Stimulated activated CD4-positive, alpha-beta T cell treated with anti-CD3 and anti-CD28 coated beads, TNF-alpha, amount 100 ng/mL, for 4 hours (primary cell): Measurements from ENCODE around the gene PRKCD.

Experiments
- DNase-seq, 3 experiments: peaks; one replicate each; pipeline ENCODE4 v3.0.0-alpha.2; 2020; ENCODE audit warnings: low read depth in 3 of 3

The PRKCD gene

GRCh38 chr3:53160660-53161449 is at the start of gene PRKCD:
Gene PRKCD (plus strand): TSS chr3:53161209. CDS start chr3:53178423, 17,214 bp downstream.
- DNase-seq: peak; percentile 64 to 70 (median 68)

DNA sequence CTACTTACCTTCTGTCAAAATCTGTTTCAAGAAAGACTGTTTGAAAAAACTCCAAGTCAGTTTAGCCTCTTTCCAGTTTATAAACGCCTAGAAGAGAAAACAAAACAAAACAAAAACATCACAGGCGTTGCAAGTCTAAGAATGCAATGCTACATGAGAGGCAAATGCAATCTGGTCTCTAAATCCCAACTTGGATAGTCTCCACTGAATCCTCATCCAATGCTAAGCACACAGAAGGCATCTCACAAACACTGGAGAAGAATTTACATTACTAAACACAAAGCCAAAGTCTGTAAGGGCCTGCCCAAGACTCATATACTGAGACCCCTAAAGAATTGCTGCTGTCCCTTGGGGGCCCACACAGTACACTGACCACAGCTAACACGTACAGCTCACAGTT is 49.2 kb upstream of the PRKCD start:
- no peak for DNase-seq

DNA sequence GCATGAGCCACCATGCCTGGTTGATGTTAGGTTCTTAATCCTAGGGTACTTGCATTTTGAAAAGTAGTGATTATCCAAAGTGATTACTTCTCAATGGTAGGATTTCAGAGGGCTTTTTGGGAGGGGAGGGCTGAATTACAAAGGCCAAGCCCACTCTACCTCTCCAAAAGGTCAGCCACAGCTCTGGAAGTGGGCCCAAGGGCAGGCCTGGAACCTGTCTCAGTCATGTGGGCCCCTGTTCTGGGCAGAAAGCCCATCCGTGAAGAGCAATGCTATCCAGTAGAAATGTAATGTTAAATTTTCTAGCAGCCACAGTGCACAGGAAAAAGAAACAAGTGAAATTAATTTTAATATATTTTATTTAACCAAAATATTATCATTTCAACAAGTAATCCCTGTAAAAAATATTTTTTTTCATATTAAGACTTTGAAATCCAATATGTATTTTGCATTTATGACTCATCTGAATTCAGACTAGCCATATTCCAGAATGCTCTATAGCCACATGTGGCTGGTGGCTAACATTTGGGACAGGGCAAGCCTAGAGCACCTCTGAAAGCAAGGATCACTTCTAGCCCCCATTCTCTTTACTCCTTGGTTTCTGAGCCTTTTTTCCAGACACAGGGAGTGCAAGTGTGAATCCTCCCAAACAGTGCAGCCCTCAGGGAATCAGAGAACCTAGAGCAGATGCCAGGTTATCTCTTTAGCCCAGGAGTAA is 47.6 kb upstream of the PRKCD start:
- no peak for DNase-seq

DNA sequence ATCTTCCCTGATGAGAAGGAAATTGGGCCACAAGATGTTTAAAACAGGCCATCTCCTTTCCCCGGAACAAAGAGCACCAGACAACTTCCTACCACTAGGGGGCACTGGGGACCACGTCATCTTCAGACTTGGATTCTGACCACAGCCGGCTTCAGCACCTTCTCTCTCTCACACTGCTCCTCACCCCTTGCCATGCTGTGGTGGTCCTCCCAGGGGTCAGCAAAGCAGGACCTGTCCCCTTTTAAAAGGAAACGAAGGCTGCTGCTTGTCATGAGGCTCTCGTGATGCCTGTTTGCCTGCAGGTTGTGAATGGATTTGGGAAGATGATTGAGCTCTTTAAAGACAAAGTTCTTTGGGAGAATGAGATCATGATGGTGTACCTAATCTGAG is 47.0 kb upstream of the PRKCD start:
- peak; percentile 49 to 76 (median 60) for DNase-seq

DNA sequence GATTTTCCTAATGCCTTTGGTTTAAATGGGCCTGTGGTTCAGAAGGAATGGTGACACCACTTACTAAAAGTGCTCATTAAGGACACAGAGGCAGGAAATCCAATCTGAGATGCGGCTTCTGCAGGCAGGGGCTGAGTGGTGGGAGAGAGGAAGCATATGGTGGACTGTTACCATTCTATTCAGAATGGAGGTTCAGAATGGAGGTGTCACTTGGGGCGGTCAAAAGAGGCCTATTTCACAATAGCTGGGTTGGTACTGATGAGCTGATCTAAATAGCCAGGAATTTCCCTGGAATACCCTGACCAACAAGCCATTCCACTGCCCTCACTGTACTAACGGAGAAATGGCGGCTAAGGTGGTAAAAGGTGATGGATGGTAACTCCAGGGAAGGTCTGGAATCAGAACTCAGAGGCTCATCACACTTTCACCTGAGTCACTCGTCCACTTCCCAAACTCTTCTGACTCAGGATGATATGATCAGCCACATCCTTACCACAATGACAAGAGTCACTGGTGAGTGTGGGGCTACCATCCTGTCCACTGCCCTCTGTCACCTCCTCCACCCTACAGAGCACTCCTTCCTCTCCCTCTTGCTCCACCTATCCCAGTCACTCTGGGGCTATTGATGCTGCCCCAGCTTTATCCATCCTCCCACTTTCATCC is 46.5 kb upstream of the PRKCD start:
- DNase-seq: no peak

- no peak for DNase-seq
Observed at GRCh38 chr3:53116956-53117355, 44.1 kb upstream of the PRKCD start.

GRCh38 chr3:53120336-53120735 is 40.7 kb upstream of the PRKCD start:
- no peak for DNase-seq

DNA sequence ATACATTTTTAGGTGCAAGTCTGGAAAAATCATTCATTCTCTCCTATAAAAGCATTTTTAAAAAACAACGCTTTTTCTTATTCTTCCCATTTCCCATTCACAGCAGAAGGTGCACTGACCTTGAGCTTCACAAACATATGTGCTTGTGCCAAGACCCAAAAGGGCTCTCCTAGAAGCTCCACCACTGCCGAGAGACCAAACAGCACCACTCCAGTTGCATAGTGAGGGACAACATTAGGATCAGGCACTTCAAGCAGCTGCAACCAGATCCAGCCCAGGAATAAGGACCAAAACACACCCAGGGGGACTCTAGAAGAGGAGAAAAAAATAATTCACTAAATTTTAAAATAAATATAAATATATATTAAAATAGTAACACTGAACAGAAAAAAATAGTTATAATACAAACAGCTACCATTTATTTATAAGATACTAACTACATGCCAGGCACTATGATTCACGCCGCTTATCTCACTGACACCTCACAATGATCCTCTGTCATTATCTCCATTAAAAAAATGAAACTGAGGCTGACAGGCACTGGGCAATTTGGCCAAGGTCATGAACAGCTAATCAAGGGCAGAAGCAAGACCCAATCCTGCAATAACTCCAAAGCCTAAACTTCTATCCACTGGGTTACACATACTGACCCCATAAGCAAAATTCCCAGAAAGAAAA is 38.6 kb upstream of the PRKCD start:
- no peak for DNase-seq

- no peak for DNase-seq
Observed at GRCh38 chr3:53122933-53123305, 38.1 kb upstream of the PRKCD start.

DNA sequence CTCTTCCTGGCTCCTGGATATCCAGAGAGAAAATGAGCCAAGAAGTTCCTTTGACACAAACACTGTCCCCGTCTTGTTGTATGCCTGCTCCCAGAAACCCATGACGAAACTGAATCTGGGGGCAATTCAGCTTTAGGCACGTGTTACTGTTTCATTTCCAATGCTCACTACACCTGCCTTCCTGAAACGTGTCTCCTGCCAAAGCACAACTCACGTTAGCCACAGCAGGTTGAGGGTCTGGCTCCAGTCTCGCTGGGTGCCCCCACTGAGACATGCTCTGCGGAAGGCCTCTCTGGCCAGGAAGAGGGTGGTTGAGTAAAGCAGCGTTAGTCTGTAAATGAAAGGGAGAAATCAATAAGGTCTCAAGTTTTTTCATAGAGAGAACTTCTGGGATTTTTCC is 37.5 kb upstream of the PRKCD start:
- no peak for DNase-seq

DNA sequence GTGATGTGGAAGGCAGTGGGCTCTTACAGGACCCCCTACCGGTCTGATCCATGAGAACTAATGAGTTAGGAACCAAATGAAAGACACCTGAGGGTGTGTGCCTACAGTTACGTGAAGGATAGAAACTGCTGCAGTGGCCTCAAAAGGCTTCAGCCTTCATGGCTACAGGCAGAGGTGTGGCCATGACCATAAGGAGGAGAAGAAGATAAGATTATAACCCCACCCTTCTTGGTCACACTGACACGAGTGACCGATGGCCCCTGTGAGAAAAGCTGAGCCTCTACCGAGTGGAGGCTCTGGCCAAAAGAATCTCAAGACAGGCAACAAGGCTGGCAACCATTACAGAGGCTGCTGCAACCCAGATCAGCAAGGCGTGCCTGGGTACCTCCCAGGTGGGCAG is 37.1 kb upstream of the PRKCD start:
- no peak for DNase-seq

- no peak for DNase-seq
Observed at GRCh38 chr3:53126601-53127000, 34.4 kb upstream of the PRKCD start.

GRCh38 chr3:53129344-53129743 is 31.7 kb upstream of the PRKCD start:
- no peak for DNase-seq

GRCh38 chr3:53130179-53131061 is 30.6 kb upstream of the PRKCD start, which contains the start of gene RFT1:
Gene RFT1 (minus strand): TSS chr3:53130435. CDS start chr3:53130400, 35 bp downstream.
- DNase-seq: peak; percentile 94 to 97 (median 96)

GRCh38 chr3:53131096-53131495 is 29.9 kb upstream of the PRKCD start:
- no peak for DNase-seq

DNA sequence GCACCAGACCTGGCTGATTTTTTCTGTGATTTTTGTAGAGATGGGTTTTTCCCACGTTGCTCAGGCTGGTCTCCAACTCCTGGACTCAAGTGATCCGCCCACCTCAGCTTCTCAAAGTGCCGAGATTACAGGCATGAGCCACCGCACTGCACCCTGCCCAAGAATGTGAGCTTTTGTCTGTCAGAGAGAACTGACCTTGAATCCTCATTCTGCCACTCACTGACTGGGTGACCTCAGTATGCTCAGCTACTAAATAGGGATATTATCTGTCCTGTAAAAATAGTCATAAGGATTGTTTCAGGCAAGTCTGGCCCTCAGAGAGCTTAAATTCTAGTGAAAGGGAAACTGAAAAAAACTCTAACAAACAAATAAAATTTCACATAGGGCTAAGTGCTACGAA is 28.7 kb upstream of the PRKCD start:
- no peak for DNase-seq

- peak; percentile 22 to 36 (median 27) for DNase-seq
Observed at GRCh38 chr3:53134631-53135232, 26.3 kb upstream of the PRKCD start.

DNA sequence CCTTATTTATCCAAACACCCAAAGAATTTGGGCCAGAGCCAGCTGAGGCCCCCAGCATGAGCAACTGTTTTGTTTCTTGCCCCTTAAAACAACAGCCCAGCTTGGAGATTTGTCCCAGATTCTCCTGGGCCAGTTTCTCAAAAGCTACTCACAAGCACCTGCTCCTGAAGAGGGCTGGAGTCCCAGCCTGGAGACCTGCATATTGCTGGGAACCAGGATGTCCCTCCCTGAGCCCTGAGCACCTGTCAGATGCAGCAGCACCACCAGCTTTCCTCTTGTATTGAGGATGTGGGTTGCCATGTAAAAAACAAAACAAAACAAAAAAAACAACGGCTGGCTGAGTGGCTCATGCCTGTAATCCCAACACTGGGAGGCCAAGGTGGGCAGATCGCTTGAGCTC is 23.8 kb upstream of the PRKCD start:
- DNase-seq: no peak

DNA sequence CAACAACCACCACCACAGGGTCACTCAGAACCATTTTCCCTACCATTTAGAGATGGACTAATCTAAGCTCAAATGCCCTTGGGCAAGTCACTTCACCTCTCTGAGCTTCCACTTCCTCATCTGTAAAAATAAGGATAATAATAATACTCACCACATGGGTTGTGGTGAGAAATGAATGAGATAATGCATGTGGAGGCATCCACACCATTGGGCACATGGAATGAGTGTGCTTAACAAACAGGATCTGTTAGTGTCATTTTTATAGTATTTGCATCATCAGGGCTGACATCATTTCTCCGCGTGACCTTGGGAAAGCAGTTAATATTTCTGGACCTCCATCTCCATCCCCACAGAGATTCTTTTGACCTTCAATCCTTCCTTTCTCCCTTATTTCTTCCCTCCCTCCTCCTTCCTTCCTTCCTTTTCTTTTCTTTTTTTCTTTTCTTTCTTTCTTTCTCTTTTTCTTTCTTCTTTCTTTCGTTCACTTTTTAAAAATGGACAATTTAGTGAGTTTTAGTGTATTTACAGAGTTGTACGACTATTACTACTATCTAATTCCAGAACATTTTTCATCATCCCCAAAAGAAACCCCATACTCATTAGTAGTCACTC is 23.1 kb upstream of the PRKCD start:
- no peak for DNase-seq
